ENCODE measurements around the gene PPP1R15A. TPM values are rescaled to one million over a fixed set of nuclear protein-coding genes. Genes with fewer than 3 reads are reported as not detected.
A peak's percentile ranks its signal among the peaks of the same experiment; 100 is the strongest.
"Not testable (repeated sequence)": the region's sequence is repeated elsewhere in the genome, so short reads cannot be mapped to it uniquely, and the experiment has no call there.

PPP1R15A gene
- total RNA-seq, 1 donor from 2014 or later, result 138 TPM

DNA sequence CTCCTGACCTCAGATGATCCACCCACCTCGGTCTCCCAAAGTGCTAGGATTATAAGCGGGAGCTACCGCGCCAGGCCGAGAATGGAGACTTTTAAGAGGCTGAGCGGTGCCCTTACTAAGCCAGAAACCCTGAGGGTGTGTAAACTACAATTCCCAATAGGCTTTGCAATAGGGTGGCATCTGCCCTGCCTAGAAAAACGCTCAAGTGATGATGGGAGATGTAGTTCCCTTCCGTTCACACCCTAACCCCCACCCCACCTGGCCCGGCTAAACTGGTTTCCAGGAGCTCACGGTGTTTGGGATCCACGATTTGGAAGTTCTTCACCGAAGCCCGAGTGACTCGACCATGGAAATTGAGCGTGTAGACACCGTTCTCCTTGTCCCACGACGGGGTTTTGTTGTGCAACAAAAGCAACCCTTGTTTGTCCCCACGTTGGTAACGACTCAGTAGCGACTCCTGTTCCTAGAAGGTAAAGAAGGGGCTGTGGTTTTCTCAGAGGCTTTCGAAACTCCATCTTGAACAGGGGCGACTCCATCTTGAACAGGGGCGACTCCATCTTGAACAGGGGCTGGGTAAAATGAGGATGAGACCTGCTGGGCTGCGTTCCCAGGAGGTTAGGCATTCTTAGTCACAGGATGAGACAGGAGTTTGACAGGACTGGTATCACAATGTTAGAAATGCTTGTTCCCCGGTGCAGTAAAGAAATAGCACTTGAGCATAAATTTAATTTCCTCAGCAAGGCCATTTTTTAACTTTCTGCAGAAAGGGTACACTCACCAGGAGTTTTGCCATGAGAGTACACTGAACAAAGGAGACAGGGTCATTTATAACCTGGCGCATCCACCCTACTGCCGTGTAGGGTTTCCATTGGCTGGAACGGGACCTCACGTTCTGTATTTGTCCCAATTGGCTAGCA, 9.8 kb downstream of the PPP1R15A start:
- DNase-seq (ENCODE audit: low spot score), result peak; percentile 38

- no peak for DNase-seq (ENCODE audit: low spot score)
Observed at GRCh38 chr19:48883726-48884125, 11.5 kb downstream of the PPP1R15A start.

DNA sequence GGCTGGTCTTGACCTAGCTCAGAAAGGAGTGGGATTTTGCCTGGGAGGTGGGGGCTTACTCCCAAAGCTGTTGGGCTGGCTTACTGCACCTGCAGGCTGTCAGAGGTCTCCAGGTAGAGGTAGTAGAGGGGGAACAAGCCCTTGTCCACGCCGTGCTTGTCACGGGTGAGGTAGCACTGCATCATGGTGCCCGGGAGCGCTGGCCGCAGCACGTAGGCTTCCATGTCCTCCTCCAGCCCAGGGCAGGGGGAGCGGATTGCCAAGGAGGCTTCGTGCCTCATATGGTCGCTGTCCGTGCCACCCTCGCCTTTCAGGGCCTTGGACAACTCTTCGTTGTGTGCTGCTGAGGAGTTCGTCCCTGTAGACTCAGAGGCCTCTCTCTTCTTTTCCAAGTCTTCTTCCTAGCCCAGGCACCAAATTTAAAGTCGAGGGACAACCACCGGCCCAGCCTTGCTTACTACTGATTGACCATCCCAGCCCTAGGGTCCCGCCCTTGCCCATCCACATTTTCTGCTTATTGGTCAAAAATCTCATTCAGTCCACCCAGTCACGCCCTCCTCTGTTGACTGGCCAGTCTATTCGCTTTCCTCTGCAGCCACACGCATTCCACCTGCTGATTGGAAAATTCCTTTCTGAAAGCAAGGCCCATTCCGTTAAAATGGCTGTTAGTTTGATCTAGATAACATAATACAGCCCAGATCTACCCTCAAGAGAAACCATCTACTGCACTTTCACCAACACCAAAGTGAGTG, 15.8 kb downstream of the PPP1R15A start:
- no peak for DNase-seq (ENCODE audit: low spot score)

GRCh38 chr19:48889496-48889895, 17.3 kb downstream of the PPP1R15A start:
- not testable (repeated sequence) for DNase-seq (ENCODE audit: low spot score)

DNA sequence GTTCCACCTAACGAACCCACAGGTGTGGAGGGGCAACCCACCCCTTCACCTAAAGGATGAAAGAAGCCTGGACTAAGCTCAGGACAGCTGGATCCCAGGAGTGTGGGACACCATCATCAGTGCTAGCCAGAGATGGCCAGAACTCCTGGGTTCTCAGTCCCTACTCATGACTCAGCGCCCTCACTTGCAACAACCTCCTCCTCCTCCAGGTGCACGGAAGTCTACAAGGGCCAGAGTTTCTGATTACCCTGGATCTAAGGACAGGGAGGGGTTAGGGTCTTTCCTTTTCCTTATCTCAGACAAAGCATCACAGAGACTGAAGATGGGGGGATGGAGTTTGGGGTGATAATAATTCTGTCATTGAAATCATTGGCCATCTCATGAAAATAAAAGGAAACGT, 18.3 kb downstream of the PPP1R15A start:
- DNase-seq (ENCODE audit: low spot score), result no peak

DNA sequence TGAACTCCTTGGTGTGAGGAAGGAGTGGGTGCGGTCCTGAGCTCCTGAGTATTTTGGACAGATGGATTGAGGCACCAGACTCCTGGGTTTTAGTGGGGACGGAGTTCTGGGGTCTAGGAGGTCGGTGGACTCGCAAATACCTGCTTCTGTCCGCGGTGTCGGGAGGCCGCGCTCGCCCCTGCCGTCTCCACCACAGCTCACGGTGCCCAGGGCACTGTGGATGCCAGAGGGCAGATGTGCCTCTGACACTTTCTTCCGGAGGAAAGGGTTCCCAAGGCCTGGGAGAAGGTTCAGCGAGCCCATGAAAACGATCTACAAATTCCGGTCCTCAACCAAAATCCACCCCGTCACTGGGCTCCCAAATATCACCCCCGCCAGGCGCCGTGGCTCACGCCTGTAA, 23.0 kb downstream of the PPP1R15A start:
- no peak for DNase-seq (ENCODE audit: low spot score)

DNA sequence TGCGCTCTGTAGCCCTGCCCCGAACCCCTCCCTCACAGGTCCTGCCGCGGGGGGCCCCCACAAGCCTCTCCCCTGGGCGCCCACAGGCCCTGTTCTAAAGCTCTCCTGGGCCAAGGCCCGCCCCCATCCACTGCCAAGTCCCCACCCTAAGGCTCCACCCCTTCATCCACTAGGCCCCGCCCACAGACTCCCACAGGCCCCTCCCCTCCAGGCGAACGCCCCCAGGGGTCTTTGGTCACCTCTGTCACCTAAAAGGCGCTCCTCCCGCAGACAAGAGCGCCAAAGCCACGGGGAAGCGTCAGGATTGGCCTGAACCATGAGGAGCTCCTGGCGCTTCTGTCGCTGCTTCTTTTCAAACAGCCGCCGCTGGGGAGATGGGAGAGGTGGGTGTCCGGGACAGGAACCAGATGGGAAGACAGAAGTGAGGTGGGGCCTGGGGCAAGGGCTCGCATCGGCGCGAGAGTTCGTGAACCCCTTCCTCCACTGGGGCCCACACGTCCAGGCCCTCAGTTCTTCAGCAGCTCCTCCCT, 24.0 kb downstream of the PPP1R15A start:
- peak; percentile 75 for DNase-seq (ENCODE audit: low spot score)

- DNase-seq (ENCODE audit: low spot score), result no peak
Observed at GRCh38 chr19:48897181-48897580, 25.0 kb downstream of the PPP1R15A start.

DNA sequence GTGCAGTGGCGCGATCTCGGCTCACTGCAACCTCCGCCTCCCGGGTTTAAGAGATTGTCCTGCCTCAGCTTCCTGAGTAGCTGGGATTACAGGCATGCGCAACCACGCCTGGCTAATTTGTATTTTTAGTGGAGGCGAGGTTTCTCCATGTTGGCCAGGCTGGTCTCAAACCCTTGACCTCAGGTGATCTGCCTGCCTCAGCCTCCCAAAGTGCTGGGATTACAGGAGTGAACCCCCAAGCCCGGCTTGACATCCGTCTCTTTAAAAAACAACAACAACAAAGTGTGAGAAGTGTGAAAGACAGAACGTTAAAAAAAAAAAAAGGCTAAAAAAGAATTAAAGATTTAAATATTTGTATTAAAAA, 27.1 kb downstream of the PPP1R15A start:
- not testable (repeated sequence) for DNase-seq (ENCODE audit: low spot score)

DNA sequence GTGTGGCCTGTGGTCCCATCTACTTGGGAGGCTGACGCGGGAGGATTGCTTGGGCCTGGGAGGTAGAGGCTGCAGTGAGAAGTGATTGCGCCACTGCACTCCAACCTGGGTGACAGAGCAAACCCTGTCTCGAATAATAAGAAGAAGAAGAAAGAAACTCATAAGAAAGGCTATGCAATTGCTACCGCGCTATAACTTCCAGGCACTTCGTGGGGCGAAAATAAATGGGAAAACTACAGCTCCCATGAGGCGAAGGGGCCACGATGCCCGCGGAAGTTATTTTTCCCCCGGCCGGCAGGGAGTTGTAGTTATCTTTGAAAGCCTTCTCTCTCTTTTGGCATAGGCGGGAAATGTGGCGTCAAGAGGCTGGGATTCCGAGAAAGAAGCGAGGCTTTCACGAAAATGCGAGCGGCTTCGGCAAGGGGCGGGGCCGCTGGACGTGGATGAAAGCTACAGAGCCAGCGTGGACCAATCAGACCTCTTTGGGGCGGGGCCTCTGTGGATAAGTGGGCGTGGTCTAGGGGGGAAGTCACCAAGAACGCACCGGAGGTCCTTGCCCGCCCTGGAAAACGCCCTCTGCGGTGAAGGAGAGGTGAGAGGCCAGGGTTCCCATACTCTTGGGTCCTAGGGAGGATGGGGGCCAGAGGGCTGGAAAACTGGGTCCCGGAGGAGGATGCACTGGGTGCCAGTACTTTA, 27.7 kb downstream of the PPP1R15A start, which contains the start of gene NUCB1:
TSS of gene NUCB1 (plus strand) at position 532 of the 696 bp plus-strand sequence. CDS start 485 bp downstream, outside the sequence.
- peak; percentile 100 for DNase-seq (ENCODE audit: low spot score)

GRCh38 chr19:48900477-48901406, 28.5 kb downstream of the PPP1R15A start:
- peak; percentile 30 for DNase-seq (ENCODE audit: low spot score)

DNA sequence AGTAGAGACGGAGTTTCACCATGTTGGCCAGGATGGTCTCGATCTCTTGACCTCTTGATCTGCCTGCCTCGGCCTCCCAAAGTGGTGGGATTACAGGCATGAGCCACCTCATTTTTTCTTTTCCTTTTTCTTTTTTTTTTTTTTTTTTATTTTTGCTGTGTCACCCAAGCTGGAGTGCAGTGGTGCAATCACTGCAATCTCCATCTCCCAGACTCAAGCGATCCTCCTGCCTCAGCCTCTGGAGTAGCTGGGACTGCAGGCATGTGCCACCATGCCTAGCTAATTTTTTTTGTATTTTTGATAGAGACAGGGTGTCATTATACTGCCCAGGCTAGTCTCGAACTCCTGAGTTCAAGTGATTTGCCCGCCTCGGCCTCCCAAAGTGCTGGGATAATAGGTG, 30.1 kb downstream of the PPP1R15A start:
- not testable (repeated sequence) for DNase-seq (ENCODE audit: low spot score)

- DNase-seq (ENCODE audit: low spot score), result not testable (repeated sequence)
Observed at GRCh38 chr19:48903788-48904187, 31.6 kb downstream of the PPP1R15A start.

DNA sequence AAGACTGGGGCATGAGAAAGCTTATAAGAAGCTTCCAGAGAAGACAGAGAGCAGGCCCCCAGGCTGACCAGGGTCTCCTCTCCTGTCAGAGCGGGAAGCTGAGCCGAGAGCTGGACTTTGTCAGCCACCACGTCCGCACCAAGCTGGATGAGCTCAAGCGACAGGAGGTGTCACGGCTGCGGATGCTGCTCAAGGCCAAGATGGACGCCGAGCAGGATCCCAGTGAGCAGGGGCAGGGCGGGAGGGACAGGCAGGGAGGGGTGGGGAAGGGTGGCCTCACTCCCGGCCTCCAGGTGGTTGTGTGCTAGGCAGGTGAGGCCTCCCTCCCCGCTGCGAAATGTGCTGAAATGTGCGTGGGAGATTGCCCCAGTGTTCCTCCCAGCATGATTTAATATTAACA, 33.4 kb downstream of the PPP1R15A start:
- DNase-seq (ENCODE audit: low spot score), result no peak

DNA sequence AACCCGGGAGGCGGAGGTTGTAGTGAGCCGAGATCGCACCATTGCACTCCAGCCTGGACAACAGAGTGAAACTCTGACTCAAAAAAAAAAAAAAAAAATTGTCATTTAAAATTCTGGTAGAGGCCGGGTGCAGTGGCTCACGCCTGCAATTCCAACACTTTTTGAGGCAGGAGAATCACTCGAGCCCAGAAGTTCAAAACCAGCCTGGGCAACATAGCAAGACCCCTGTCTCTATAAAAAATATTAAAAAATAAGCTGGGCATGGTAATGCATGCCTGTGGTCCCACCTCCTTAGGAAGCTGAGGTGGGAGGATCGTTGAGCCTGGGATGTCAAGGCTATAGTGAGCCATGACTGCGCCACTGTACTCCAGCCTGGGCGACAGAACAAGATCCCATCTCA, 34.1 kb downstream of the PPP1R15A start:
- DNase-seq (ENCODE audit: low spot score), result no peak

- no peak for DNase-seq (ENCODE audit: low spot score)
Observed at GRCh38 chr19:48907671-48908070, 35.5 kb downstream of the PPP1R15A start.

DNA sequence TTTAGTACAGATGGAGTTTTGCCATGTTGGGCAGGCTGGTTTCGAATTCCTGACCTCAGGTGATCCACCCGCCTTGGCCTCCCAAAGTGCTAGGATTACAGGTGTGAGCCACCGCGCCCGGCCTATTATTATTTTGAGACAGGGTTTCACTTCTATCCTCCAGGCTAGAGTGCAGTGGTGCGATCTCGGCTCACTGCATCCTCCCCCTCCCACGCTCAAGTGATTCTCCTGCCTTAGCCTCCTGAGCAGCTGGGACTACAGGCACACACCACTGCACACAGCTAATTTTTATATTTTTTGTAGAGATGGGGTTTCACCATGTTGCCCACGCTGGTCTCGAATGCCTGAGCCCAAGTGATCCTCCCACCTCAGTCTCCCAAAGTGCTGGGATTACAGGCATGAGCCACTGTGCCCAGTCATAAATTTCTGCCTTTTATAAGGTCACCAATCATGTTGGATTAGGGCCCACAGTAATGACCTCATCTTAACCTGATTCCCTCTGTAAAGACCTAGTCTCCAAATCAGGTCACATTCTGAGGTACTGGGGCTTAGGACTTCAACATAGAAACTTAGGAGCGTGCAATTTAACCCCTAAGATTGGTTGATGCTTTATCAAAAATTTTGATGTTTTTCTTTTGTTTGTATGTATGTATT, 37.3 kb downstream of the PPP1R15A start:
- DNase-seq (ENCODE audit: low spot score), result not testable (repeated sequence)

DNA sequence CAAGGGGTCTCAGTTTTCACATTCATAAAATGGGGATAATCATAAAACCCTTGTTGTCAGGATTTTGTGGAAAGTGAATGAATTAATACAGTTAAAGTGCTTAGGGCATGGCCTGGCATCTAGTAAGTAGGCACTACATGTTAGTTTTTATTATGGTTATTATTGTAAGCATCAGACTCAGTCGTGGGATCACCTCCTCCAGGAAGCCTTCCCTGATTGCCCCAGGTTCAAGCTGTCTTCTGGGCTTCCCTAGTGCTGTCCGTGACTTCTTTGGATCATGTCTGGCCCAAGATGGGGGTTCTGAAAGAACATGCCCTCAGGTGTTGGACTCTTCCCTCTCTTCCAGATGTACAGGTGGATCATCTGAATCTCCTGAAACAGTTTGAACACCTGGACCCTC, 38.6 kb downstream of the PPP1R15A start:
- DNase-seq (ENCODE audit: low spot score), result no peak

DNA sequence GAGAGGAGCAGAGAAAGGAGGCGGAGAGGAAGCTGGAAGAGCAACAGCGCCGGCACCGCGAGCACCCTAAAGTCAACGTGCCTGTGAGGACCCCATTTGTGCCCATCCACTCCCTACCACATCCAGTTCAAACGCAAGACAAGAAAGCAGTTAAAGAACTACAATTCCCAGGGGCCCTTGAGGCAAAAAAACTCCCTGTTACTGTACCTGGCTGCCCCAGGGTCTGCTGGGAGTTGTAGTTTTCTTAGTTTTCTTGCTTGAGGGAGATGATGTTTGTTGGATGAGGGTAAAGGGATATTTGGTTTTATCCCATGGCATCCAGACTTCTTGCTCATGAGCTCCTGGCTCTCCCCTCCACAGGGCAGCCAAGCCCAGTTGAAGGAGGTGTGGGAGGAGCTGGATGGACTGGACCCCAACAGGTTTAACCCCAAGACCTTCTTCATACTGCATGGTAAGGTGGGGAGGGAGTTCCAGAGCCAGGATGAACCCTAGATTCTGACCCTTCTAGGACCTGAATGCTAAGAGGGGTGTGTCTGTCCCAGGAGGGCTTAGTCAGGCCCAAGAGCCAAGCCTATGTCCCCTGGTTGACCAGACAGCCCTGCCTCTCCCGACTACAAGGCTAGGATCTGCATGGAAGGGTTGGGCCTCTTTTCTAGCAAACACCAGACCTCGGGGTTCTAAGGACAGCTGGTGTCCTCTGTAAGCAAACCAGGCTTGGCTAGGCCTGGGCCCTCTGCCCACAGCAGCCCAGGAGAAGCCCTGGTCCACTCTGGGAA, 41.1 kb downstream of the PPP1R15A start:
- no peak for DNase-seq (ENCODE audit: low spot score)

Data from umbilical cord (tissue), 2 donors.